Measurements from ENCODE around the gene TICAM1. TPM values are rescaled to one million over a fixed set of nuclear protein-coding genes. Genes with fewer than 3 reads are reported as not detected.

The TICAM1 gene
- total and polyA plus RNA-seq, 2 experiments from 2014 or later: 3.7 to 21.3 TPM

- WGBS (ENCODE audit: low lambda C conversion rate, missing lambda C conversion rate): 94% methylated on average over 4 of the region's 4 CpGs
- Histone ChIP-seq H3K27me3 (no peaks in the 10 kb centered on the region), H2AFZ (no peak overlapping the region), H3K4me1 (ENCODE audit: insufficient read depth) (no peaks in the 10 kb centered on the region), H3K9me3 (ENCODE audit: low read depth) (no peaks in the 10 kb centered on the region), H3K36me3 (replicated peaks; ENCODE audit: insufficient read depth, low read depth) (no peaks in the 10 kb centered on the region), H4K20me1 (ENCODE audit: insufficient read depth, poor library complexity, severe bottlenecking) (no peaks in the 10 kb centered on the region), H3K27ac (no peak overlapping the region), H3K4me3 (no peak overlapping the region), H3K79me2 (peaks cover 24% of the 10 kb centered on the region), H3K9me2 (replicated peaks; ENCODE audit: insufficient read depth) (no peaks in the 10 kb centered on the region), H3K4me2 (no peak overlapping the region)
- TF ChIP-seq EZH2phosphoT487 (IDR thresholded peaks at IDR 0.05; ENCODE audit: low read depth, severe bottlenecking, unreplicated experiment) (no peak), CTCF (IDR thresholded peaks at IDR 0.05; ENCODE audit: poor library complexity) (no peak), EZH2 (IDR thresholded peaks at IDR 0.05; ENCODE audit: borderline replicate concordance) (no peak)
- no peak for DNase-seq (ENCODE audit: low spot score)
These were observed 10.2 kb downstream of the TICAM1 start for GRCh38 chr19:4821265-4821664.

- Histone ChIP-seq H3K27me3 (no peaks in the 10 kb centered on the region), H3K9me2 (replicated peaks; ENCODE audit: insufficient read depth) (no peaks in the 10 kb centered on the region), H3K27ac (no peak overlapping the region), H3K4me2 (no peak overlapping the region), H3K4me1 (ENCODE audit: insufficient read depth) (no peaks in the 10 kb centered on the region), H2AFZ (no peak overlapping the region), H4K20me1 (ENCODE audit: insufficient read depth, poor library complexity, severe bottlenecking) (no peaks in the 10 kb centered on the region), H3K36me3 (replicated peaks; ENCODE audit: insufficient read depth, low read depth) (no peaks in the 10 kb centered on the region), H3K79me2 (peaks cover 5% of the 10 kb centered on the region), H3K4me3 (no peak overlapping the region), H3K9me3 (ENCODE audit: low read depth) (no peaks in the 10 kb centered on the region)
- WGBS (ENCODE audit: low lambda C conversion rate, missing lambda C conversion rate): 96% methylated on average over 32 of the region's 32 CpGs
- no peak for DNase-seq (ENCODE audit: low spot score)
- TF ChIP-seq EZH2 (IDR thresholded peaks at IDR 0.05; ENCODE audit: borderline replicate concordance) (no peak), EZH2phosphoT487 (IDR thresholded peaks at IDR 0.05; ENCODE audit: low read depth, severe bottlenecking, unreplicated experiment) (no peak), CTCF (IDR thresholded peaks at IDR 0.05; ENCODE audit: poor library complexity) (no peak)
These were observed 13.8 kb downstream of the TICAM1 start for GRCh38 chr19:4817467-4818277.

GRCh38 chr19:4816950-4817278 lies 14.6 kb downstream of the TICAM1 start:
- no peaks in the 10 kb centered on the region for H3K9me3 ChIP-seq (ENCODE audit: low read depth)
- H3K9me2 ChIP-seq (replicated peaks; ENCODE audit: insufficient read depth): no peaks in the 10 kb centered on the region
- no peaks in the 10 kb centered on the region for H3K36me3 ChIP-seq (replicated peaks; ENCODE audit: insufficient read depth, low read depth)
- no peak overlapping the region for H3K27ac ChIP-seq
- H4K20me1 ChIP-seq (ENCODE audit: insufficient read depth, poor library complexity, severe bottlenecking): no peaks in the 10 kb centered on the region
- no peak overlapping the region for H2AFZ ChIP-seq
- no peaks in the 10 kb centered on the region for H3K79me2 ChIP-seq
- H3K27me3 ChIP-seq: no peaks in the 10 kb centered on the region
- H3K4me1 ChIP-seq (ENCODE audit: insufficient read depth): no peaks in the 10 kb centered on the region
- DNase-seq (ENCODE audit: low spot score): no peak
- no peak overlapping the region for H3K4me2 ChIP-seq
- H3K4me3 ChIP-seq: no peak overlapping the region
- TF ChIP-seq EZH2 (IDR thresholded peaks at IDR 0.05; ENCODE audit: borderline replicate concordance) (no peak), EZH2phosphoT487 (IDR thresholded peaks at IDR 0.05; ENCODE audit: low read depth, severe bottlenecking, unreplicated experiment) (no peak), CTCF (IDR thresholded peaks at IDR 0.05; ENCODE audit: poor library complexity) (no peak)
- 97% methylated on average over 16 of the region's 16 CpGs for WGBS (ENCODE audit: low lambda C conversion rate, missing lambda C conversion rate)

Measured in hepatocyte (in vitro differentiated cells).